K562 (cell line): ENCODE results near the gene HKDC1. TPM values are rescaled to one million over a fixed set of nuclear protein-coding genes. Genes with fewer than 3 reads are reported as not detected.

Source experiments
- ATAC-seq: fragments of 200-7000 bp; cut with Tn5 transposase; 3 replicates; pipeline ENCODE4 v1.9.1; 2020; ENCODE audit warnings: moderate library complexity
- BruUV-seq: library from RNA; stranded (reverse); fragments of 400-500 nt; replicated peaks from 2 replicates; lab custom pipeline; 2021; lab: Mats Ljungman, UMichigan
- CTCF ChIA-PET: fragments of 300-600 bp; formaldehyde crosslinking; extraction: SDS; loops from one replicate; lab custom pipeline; 2021; ENCODE audit warnings: low intra/inter-chr PET ratio; lab: Yijun Ruan, JAX
- POLR2A ChIA-PET: fragments of 300-600, 350-650 bp; sonication (Branson Sonifier 250); formaldehyde crosslinking; extraction: SDS; loops from one replicate; lab custom pipeline; 2021; ENCODE audit warnings: antibody characterized with exemption, inconsistent platforms; lab: Yijun Ruan, JAX
- DNase-seq, 4 experiments: peaks; one replicate each; pipeline versions ENCODE4 v3.0.0 to v3.0.0-alpha.2; 2011 to 2018; ENCODE audit warnings: low spot score in 3 of 4, mixed read lengths in 3 of 4; ENCODE audit errors: extremely low read depth in 1 of 4
- FAIRE-seq: peaks from 2 replicates; lab custom pipeline; 2011; peaks lifted over from hg19 to GRCh38; lab: Jason Lieb, UNC
- H2AFZ ChIP-seq: 2 replicates; pipeline ENCODE4 v1.6.0; 2011; ENCODE audit warnings: low read depth, low read length, control low read depth, inconsistent platforms
- H3K27ac ChIP-seq: fragments of 200-600 bp; 3 replicates; pipeline ENCODE4 v1.8.0; 2011; ENCODE audit warnings: low read depth, mild to moderate bottlenecking, control low read depth, inconsistent platforms, low read length, moderate library complexity, mixed read lengths; ENCODE audit errors: extremely low read depth
- H3K27me3 ChIP-seq, 2 experiments: fragments of 300-600 bp in 1 of 2; 2 replicates in 1 of 2; 3 replicates in 1 of 2; pipeline versions ENCODE4 v1.6.0 to v1.8.0; 2011; ENCODE audit warnings: inconsistent platforms in 2 of 2, low read length in 2 of 2, mild to moderate bottlenecking in 1 of 2, mixed read lengths in 1 of 2, moderate library complexity in 1 of 2; ENCODE audit not compliant: control insufficient read depth in 2 of 2, insufficient read depth in 2 of 2
- H3K36me3 ChIP-seq: fragments of 300-600 bp; 3 replicates; pipeline ENCODE4 v1.8.0; 2011; ENCODE audit warnings: mild to moderate bottlenecking, low read length, inconsistent platforms; ENCODE audit not compliant: control insufficient read depth, insufficient read depth
- H3K4me1 ChIP-seq, 2 experiments: fragments of 200-600 bp in 1 of 2; replicated peaks in 1 of 2; 2 replicates in 1 of 2; 3 replicates in 1 of 2; pipeline versions ENCODE4 v1.5.1 to v1.8.0; 2011; ENCODE audit warnings: inconsistent platforms in 2 of 2, low read length in 2 of 2, mild to moderate bottlenecking in 1 of 2, mixed read lengths in 1 of 2, moderate library complexity in 1 of 2; ENCODE audit not compliant: control insufficient read depth in 2 of 2, insufficient read depth in 2 of 2
- H3K4me2 ChIP-seq: 2 replicates; pipeline ENCODE4 v1.6.1; 2011; ENCODE audit warnings: low read length, control low read depth, inconsistent platforms, mixed read lengths; ENCODE audit not compliant: insufficient read depth
- H3K4me3 ChIP-seq: fragments of 200-600 bp; sonication (generic), shearing (Covaris generic); 2 replicates; pipeline ENCODE4 v1.5.1; 2016; ENCODE audit warnings: control low read depth, inconsistent platforms
- H3K79me2 ChIP-seq: fragments of 200-600 bp; 3 replicates; pipeline ENCODE4 v1.8.0; 2011; ENCODE audit warnings: low read length, inconsistent platforms; ENCODE audit not compliant: control insufficient read depth, insufficient read depth
- H3K9ac ChIP-seq, 2 experiments: 2 replicates each; pipeline versions ENCODE4 v1.6.0 to v1.6.1; 2011; ENCODE audit warnings: low read depth in 2 of 2, low read length in 2 of 2, control low read depth in 1 of 2, inconsistent platforms in 1 of 2, mild to moderate bottlenecking in 1 of 2, mixed read lengths in 1 of 2; ENCODE audit not compliant: insufficient read depth in 1 of 2
- H3K9me1 ChIP-seq: one replicate; pipeline ENCODE4 v1.6.0; 2011; ENCODE audit warnings: inconsistent platforms, mild to moderate bottlenecking, low read length, moderate library complexity; ENCODE audit not compliant: control insufficient read depth, insufficient read depth
- H3K9me3 ChIP-seq: replicated peaks from 2 replicates; pipeline ENCODE4 v1.5.1; 2011; ENCODE audit warnings: low read depth, low read length, inconsistent platforms; ENCODE audit not compliant: control insufficient read depth, insufficient read depth
- H4K20me1 ChIP-seq: replicated peaks from 2 replicates; pipeline ENCODE4 v1.6.1; 2011; ENCODE audit warnings: low read length, inconsistent platforms, mixed read lengths; ENCODE audit not compliant: control insufficient read depth, insufficient read depth
- EZH2 ChIP-seq: IDR thresholded peaks from 2 replicates; pipeline ENCODE4 v1.6.1; 2012; ENCODE audit warnings: low read depth, mild to moderate bottlenecking, inconsistent platforms, low read length, borderline replicate concordance
- HEY1 ChIP-seq: fragments of 250-450 bp; sonication (Bioruptor Pico); IDR thresholded peaks from 2 replicates; pipeline ENCODE4 v1.5.0; 2020; ENCODE audit warnings: mild to moderate bottlenecking, moderate library complexity, borderline replicate concordance
- IRF2 ChIP-seq: sonication (generic); formaldehyde crosslinking; IDR thresholded peaks from 2 replicates; pipeline ENCODE4 v1.8.1; 2022; ENCODE audit warnings: mild to moderate bottlenecking, missing genetic modification reagents
- MCM2 ChIP-seq: fragments of 450-650 bp; IDR thresholded peaks from 2 replicates; pipeline ENCODE4 v1.6.1; 2017; ENCODE audit warnings: low read depth, mild to moderate bottlenecking
- SRSF1 ChIP-seq: fragments of 200-400 bp; formaldehyde crosslinking; IDR thresholded peaks from 2 replicates; pipeline ENCODE4 v1.6.1; 2017; ENCODE audit warnings: mild to moderate bottlenecking, low read depth, low read length, moderate library complexity
- WGBS: fragments of 100-300 bp; shearing (Covaris generic); methylation state at CpG from one replicate; pipeline ENCODE4 v1.1.6; 2016; ENCODE audit warnings: low coverage, mixed read lengths; ENCODE audit not compliant: insufficient coverage; ENCODE audit errors: missing lambda C conversion rate; 5-methylcytosine and 5-hydroxymethylcytosine counted together
- in situ Hi-C: fragments of 300-500 bp; cut with MboI; formaldehyde crosslinking; loops from 4 replicates; pipeline ENCODE4 v1.15.0; 2018; ENCODE audit warnings: inconsistent platforms, mixed read lengths
- intact Hi-C: fragments of 100-400 bp; cut with micrococcal nuclease; formaldehyde crosslinking; loops from 2 replicates; pipeline ENCODE4 v1.14.2; 2022
- polyA plus RNA-seq, 8 experiments: library from polyadenylated mRNA; depleted of rRNA in 4 of 8; stranded (reverse) in 5 of 8; unstranded in 3 of 8; fragments of >200 nt; fragmentation: Nextera tagmentation in 2 of 8; fragmentation: Illumina TruSeq in 1 of 8; extraction: Ambion mirVana in 2 of 8; extraction: Trizol in 1 of 8; gene quantifications; 2 replicates each; pipeline versions ENCODE4 v1.2.1 to v1.2.3, GENCODE V29; 2011 to 2014; ENCODE audit warnings: inconsistent platforms in 1 of 8, missing spikeins in 1 of 8
- total RNA-seq, 7 experiments: library from RNA; depleted of rRNA in 6 of 7; stranded (reverse); fragments of >200 nt in 6 of 7; fragmentation: Illumina TruSeq in 2 of 7; extraction: Trizol in 2 of 7; gene quantifications; 2 replicates each; pipeline versions ENCODE4 v1.2.1 to v1.2.3, GENCODE V29; 2011 to 2021; ENCODE audit warnings: low replicate concordance in 1 of 7
- TF ChIP-seq, protein P1 (sequence below): fragments of 450-650 bp; IDR thresholded peaks from 2 replicates; pipeline ENCODE4 v1.6.1; 2016
- TF ChIP-seq, protein P2 (sequence below): sonication (generic); formaldehyde crosslinking; IDR thresholded peaks from 2 replicates; pipeline ENCODE4 v1.8.1; 2023; ENCODE audit warnings: mild to moderate bottlenecking, missing genetic modification reagents

Gene HKDC1
- total and polyA plus RNA-seq, 9 of the 15 experiments (the other 6 are each of a cell fraction or from before 2014, with no cell fraction given): 0.04 to 0.22 (median 0.11) TPM; not detected in 5

GRCh38 chr10:69262292-69262751, 42.2 kb downstream of the HKDC1 start:
- DNase-seq (no peak), ATAC-seq (no peak), FAIRE-seq (peak; percentile 23)
- no peak overlapping the region for H3K9ac ChIP-seq
- H3K79me2 ChIP-seq: no peaks in the 10 kb centered on the region
- no peaks in the 10 kb centered on the region for H3K9me1 ChIP-seq
- peaks cover 0 to 5% of the 10 kb centered on the region in 2 experiments; a peak in 1 of 5 replicates for H3K4me1 ChIP-seq
- no TSS peak for BruUV-seq
- no peaks in the 10 kb centered on the region for H4K20me1 ChIP-seq
- ChIA-PET CTCF (no interaction called here), POLR2A (interaction anchor here (0.6 to 1.3 kb wide), 2 partner anchors 16 to 767 kb away, joined by 3 read pairs; partner anchors contain the start of gene HK1)
- in situ Hi-C loops (no loop called here), intact Hi-C loops (no loop called here)
- H3K27me3 ChIP-seq: peaks cover 3 to 7% of the 10 kb centered on the region in 2 experiments; a peak in 3 of 5 replicates
- H3K4me2 ChIP-seq: no peak overlapping the region
- TF ChIP-seq, protein P1, sequence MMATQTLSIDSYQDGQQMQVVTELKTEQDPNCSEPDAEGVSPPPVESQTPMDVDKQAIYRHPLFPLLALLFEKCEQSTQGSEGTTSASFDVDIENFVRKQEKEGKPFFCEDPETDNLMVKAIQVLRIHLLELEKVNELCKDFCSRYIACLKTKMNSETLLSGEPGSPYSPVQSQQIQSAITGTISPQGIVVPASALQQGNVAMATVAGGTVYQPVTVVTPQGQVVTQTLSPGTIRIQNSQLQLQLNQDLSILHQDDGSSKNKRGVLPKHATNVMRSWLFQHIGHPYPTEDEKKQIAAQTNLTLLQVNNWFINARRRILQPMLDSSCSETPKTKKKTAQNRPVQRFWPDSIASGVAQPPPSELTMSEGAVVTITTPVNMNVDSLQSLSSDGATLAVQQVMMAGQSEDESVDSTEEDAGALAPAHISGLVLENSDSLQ: 0 out of 2 replicates have a peak, but pooled peaks have one; percentile 5
- no peak for TF ChIP-seq SRSF1
- no peak overlapping the region for H3K4me3 ChIP-seq
- 24% methylated on average over 3 of the region's 3 CpGs for WGBS
- no peaks in the 10 kb centered on the region for H3K36me3 ChIP-seq
- H3K9me3 ChIP-seq: no peaks in the 10 kb centered on the region
- 0 out of 2 replicates have a peak overlapping the region, but pooled peaks have one; percentile 22 for H2AFZ ChIP-seq
- no peak overlapping the region for H3K27ac ChIP-seq

- Histone ChIP-seq H3K79me2 (no peaks in the 10 kb centered on the region), H3K4me1 (peaks cover 0 to 5% of the 10 kb centered on the region in 2 experiments; a peak in 2 of 5 replicates), H3K9me1 (no peaks in the 10 kb centered on the region), H3K4me2 (no peak overlapping the region), H3K9ac (no peak overlapping the region; a peak in 1 of 4 replicates), H3K4me3 (no peak overlapping the region), H2AFZ (no peak overlapping the region), H3K27ac (no peak overlapping the region), H4K20me1 (no peaks in the 10 kb centered on the region), H3K36me3 (no peaks in the 10 kb centered on the region), H3K9me3 (no peaks in the 10 kb centered on the region), H3K27me3 (peaks cover 5 to 7% of the 10 kb centered on the region in 2 experiments; a peak in 3 of 5 replicates)
- no peak for TF ChIP-seq MCM2
- TF ChIP-seq HEY1 (CRISPR knock-in tag): no peak
- TF ChIP-seq, protein P2, sequence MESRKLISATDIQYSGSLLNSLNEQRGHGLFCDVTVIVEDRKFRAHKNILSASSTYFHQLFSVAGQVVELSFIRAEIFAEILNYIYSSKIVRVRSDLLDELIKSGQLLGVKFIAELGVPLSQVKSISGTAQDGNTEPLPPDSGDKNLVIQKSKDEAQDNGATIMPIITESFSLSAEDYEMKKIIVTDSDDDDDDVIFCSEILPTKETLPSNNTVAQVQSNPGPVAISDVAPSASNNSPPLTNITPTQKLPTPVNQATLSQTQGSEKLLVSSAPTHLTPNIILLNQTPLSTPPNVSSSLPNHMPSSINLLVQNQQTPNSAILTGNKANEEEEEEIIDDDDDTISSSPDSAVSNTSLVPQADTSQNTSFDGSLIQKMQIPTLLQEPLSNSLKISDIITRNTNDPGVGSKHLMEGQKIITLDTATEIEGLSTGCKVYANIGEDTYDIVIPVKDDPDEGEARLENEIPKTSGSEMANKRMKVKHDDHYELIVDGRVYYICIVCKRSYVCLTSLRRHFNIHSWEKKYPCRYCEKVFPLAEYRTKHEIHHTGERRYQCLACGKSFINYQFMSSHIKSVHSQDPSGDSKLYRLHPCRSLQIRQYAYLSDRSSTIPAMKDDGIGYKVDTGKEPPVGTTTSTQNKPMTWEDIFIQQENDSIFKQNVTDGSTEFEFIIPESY (CRISPR knock-in tag): 0 out of 2 replicates have a peak, but pooled peaks have one; percentile 18
- TF ChIP-seq IRF2: no peak
- no peak for TF ChIP-seq EZH2
- CTCF ChIA-PET: no interaction called here
- intact Hi-C loops: no loop called here
- WGBS: 49% methylated on average over 17 of the region's 17 CpGs
- in situ Hi-C loops: no loop called here
- POLR2A ChIA-PET: interaction anchor here (0.6 to 1.5 kb wide), 5 partner anchors 9 to 125 kb away, joined by 3 to 5 read pairs (median 3); no protein-coding TSS in a partner anchor
- BruUV-seq: no TSS peak
- ATAC-seq: peak; percentile 16; the same call in 1 of the 3 replicates
- no peak for FAIRE-seq
- no peak for DNase-seq
Observed at GRCh38 chr10:69265521-69265920, 45.4 kb downstream of the HKDC1 start.
